HG02870 (cell line): ENCODE data around the gene ZNF343.
"Not testable (repeated sequence)": the region's sequence is repeated elsewhere in the genome, so short reads cannot be mapped to it uniquely, and the experiment has no call there.

Experiments used
- ATAC-seq: cut with Tn5 transposase; IDR thresholded peaks from one replicate; pipeline ENCODE4 v1.9.1; 2021; ENCODE audit warnings: mild to moderate bottlenecking, moderate library complexity; ENCODE audit not compliant: unreplicated experiment

The ZNF343 gene

DNA sequence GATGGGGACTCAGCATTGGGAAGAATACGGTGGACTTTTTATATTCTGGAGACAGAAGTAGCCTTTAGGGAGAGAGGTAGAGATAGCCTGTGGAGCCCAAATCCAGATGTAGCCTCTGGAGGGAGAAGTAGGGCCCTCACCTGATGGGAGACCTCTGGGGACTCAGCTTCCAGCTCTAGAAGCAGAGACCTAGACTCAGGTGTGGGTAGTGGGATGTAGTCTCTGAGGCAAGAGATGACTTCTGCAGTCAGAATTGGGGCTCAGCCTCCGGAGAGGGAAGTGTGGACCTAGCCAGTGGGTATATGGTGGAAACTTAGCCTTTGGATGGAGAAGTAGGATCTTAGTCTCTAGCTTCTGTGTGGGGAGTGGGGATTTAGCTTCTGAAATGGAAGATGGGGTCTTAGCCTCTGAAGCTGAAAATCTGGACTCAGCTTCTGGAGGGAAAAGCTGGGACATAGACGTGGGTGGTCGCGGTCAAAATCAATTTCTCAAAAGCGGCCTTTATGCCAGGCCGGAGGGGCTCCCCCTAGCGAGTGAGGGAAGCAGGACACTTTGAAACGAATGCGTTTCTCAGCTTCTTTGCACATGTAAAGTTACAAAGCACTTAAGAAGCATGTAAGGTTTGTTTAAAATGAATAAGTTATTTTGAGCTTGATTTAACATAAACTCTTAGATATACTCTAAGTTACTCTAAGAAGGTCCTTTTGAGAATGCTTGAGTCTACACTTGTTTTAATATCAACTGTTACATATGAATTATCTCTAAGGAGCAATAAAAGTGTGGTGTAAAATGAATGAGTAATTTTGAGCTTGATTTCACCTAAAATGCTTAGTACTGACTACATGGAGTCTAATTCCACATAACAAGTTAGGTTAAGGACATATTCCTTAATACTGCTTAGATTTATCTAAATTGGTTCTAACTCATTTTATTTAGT lies 12.9 kb upstream of the ZNF343 start:
- no peak for ATAC-seq

DNA sequence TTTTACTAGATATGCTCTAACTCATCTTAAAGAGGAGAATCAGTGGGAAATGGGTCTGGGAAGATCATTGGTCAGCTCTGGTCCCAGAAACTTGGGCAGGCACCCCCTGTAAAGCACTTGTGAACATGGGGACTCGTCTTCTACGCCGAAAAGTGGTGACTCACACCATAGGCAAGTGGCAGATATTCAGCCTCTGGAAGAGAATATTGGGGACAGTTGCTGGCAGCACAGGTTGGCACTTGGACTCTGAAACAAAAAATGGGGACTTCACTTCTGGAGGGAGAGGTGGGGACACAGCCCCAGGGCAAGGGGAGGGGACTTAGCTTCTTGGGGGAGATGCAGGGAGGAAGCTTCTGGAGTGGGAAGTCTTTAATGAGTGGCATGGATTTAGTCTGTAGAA lies 11.9 kb upstream of the ZNF343 start:
- ATAC-seq: no peak

DNA sequence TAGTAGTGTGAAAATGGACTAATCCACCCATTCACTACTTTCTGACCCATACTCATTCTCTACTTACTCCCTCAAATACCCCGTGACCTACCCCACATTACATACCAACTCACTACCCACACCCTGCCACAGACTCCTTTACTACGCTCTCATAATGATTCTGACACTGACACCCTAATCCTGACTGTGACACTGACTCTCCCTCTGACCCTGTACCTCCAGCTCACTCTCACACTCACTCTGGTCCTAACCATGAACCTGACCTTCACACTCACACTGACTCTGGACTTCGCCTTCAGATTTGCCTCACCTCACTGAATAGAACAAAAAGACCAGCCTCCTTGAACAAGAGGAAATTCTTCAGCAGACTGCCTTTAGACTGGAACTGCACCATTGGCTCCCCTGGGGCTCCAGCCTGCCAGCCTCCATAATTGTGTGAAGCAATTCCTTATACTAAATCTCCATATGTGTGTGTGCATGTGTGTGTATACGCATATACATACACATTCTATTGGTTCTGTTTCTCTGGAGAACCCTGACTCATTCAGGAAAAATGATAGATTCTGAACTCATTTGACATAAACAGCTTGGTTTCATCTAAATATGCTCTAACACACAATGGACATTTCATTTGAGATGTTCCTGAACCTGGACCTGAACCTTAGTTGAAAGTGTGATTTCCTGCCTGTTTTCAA lies 10.5 kb upstream of the ZNF343 start:
- ATAC-seq: no peak

DNA sequence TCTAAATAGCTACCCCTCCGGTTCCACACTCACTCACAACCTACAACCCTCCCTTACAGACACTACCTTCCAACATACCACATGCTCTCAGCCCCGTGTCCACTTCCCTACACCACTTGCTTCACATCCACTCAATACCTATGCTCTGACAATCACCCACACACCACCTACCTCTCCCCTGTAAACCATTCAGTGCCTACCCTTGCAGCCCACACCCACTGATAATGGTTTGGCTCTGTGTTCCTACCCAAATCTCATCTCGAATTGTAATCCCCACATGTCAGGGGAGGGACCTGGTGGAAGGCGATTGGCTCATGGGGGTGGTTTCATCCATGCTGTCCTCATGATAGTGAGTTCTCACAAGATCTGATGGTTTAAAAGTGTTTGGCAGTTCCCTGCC lies 9.8 kb upstream of the ZNF343 start:
- ATAC-seq: no peak

DNA sequence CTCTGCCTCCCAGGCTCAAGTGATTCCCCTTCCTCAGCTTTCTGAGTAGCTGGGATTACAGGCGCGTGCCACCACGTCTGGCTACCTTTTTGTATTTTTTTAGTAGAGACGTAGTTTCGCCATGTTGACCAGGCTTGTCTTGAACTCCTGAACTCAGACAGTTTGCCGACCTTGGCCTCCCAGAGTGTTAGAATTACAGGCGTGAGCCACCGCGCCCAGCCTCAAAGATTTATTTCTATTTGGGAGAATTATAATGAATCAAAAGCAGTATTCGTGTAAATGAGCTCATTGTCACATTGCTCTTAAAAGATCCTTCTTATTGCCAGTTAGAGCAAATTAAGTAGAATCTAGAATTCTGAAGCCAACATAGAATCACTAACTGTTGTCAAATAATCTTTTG lies 9.4 kb upstream of the ZNF343 start:
- no peak for ATAC-seq

DNA sequence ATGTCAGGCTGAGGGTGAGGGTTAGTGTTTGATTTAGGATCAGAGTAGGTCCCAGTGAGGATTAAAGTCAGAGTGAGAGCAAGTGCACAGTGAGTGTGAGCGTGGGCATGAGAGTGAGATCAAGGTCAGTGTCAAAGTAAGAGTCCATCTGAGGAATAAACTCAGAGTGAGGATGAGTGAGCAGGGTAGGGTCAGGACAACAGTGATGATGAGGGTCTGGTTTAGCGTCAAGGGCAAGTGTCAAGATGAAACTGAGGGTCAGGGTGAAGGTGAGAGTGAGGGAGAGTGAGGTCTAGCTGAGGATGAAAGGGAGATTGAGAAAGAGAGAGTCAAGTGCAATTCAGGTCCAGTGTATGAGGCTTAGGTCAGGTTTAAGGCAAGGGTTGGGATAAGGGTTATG lies 7.7 kb upstream of the ZNF343 start:
- ATAC-seq: no peak

DNA sequence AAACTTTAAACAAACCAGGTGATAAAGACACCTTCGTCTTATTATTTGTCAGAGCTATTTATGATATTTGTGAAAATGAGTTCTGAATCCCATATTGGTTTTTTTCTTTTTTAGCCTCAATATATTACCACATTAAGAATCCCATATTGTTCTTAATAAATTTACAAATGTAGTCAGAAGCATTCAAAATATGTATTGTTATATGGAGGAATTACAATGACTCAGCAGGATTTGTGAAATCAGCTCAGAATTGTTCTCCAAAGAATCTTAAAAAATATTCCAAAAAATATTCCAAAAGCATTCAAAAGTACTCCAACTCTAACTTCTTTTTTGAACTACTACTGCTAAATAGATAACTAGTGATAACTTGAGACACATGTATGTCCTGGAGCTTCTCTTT lies 6.5 kb upstream of the ZNF343 start:
- no peak for ATAC-seq

DNA sequence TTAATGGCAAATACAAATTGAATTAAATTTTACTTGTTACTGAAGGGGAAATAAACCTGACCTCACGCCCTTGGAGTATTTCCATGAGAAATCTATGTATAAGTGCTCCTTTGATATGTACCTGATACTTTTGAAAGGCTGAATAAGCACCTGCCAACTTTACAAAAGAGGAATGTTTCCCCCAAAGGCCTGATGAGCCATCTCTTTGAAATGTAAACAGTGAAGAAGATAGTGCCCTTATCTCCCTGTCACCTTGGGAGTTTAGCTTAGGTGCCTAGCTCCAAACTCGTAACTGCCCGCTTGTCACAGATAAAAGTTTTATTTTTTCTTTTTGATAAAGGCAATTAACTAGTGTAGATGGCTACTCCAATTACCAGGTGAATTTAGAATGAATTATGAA lies 1.1 kb upstream of the ZNF343 start:
- ATAC-seq: no peak

DNA sequence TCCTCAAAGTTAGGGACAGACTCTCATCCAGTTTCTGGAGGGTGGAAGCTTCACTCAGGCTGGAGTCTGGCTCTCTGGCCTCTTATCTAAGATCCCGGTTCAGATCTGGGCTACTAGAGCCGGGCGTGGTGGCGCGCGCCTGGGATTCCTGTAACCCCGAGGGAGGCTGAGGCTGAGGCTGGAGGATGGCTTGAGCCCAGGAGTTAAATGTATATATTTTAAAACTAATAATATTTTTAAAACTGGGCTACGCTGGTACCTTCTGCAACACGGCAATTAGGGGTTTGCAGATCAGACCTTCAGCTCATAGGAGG lies 710 bp upstream of the ZNF343 start:
- ATAC-seq: no peak

DNA sequence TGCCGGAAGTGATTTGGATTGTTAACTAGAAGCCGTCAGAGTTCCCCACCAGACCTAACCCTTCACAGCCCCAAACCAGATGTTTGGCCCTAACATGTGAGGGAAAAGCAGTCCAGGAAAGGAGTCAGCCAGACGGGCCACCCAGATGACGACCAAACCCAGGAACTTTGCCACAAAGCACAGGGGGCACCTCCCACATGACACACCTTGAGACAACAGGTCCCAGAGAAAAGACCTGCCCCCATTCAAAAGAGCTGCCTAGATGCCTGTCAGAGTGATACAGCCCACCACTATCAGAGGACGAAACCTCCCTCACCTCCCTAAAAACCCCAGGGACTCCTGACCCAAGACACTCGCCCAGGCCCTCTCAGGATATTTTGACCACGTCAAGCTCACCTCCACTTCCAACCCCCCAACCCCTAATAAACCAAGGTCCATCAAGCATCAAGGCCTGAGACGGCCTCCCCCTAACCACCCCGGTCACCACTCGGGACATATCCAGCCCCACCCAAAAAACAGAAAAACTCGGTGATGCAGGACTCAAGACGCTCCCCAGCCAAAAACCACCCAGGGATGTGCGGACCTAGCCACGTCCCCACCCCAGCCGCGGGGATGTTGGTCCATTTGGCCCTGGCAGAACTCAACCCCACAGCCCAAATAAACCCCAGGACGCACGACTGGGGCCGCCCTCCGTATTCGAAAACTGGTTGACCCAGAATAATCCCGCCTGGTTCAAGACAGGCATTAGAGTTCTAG lies 662 bp downstream of the ZNF343 start:
- no peak for ATAC-seq

DNA sequence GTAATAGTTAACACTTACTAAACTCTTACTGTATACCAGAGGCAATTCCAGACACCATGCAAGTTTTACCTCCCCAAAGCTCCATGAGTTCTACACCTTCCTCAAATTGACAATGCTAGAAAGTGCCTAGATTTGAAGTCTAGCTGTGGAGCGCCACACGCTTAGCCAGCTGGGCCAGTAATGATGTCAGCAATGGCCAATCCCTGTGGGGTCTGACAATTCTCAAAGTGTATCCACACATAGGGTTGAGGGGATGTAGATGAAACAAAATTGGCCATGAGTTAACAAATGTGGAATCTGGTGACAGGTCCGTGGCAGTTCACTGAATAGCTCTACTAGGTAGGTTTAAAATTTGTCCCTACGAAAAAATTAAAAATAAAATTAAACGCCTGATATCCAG lies 1.3 kb downstream of the ZNF343 start:
- no peak for ATAC-seq

DNA sequence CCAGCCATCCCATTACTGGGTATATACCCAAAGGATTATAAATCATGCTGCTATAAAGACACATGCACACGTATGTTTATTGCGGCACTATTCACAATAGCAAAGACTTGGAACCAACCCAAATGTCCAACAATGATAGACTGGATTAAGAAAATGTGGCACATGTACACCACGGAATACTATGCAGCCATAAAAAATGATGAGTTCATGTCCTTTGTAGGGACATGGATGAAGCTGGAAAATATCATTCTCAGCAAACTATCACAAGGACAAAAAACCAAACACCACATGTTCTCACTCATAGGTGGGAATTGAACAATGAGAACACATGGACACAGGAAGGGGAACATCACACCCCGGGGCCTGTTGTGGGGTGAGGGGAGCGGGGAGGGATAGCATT lies 2.3 kb downstream of the ZNF343 start:
- ATAC-seq: not testable (repeated sequence)

DNA sequence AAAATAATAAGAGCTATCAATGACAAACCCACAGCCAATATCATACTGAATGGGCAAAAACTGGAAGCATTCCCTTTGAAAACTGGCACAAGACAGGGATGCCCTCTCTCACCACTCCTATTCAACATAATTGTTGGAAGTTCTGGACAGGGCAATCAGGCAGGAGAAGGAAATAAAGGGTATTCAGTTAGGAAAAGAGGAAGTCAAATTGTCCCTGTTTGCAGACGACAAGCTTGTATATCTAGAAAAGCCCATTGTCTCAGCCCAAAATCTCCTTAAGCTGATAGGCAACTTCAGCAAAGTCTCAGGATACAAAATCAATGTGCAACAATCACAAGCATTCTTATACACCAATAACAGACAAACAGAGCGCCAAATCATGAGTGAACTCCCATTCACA lies 3.9 kb downstream of the ZNF343 start:
- ATAC-seq: not testable (repeated sequence)

DNA sequence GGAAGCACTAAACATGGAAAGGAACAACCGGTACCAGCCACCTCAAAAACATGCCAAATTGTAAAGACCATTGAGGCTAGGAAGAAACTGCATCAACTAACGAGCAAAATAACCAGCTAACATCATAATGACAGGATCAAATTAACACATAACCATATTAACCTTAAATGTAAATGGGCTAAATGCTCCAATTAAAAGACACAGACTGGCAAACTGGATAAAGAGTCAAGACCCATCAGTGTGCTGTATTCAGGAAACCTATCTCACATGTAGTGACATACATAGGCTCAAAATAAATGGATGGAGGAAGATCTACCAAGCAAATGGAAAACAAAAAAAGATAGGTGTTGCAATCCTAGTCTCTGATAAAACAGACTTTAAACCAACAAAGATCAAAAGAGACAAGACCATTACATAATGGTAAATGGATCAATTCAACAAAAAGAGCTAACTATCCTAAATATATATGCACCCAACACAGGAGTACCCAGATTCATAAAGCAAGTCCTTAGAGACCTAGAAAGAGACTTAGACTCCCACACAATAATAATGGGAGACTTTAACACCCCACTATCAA lies 5.8 kb downstream of the ZNF343 start:
- ATAC-seq: not testable (repeated sequence)

DNA sequence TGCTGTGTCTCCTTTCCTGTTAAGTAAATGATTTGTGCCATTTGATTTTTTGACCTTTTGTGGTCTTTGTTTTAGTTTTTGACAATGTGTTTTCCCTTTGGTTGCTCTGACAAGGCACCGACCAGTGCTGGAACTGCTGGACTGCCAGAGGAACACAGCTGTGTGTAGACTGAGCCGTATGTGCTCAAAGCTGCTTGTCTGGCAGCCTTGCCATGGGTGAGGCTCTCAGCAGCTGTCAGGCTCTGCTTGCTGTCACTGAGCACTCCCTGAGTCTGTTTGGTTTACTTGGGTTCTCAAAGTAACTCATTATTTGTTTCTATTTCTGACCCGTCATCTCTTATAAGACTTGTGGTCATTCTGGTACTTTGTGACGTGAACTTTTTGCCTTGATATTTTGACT lies 23.1 kb downstream of the ZNF343 start:
- ATAC-seq: no peak

DNA sequence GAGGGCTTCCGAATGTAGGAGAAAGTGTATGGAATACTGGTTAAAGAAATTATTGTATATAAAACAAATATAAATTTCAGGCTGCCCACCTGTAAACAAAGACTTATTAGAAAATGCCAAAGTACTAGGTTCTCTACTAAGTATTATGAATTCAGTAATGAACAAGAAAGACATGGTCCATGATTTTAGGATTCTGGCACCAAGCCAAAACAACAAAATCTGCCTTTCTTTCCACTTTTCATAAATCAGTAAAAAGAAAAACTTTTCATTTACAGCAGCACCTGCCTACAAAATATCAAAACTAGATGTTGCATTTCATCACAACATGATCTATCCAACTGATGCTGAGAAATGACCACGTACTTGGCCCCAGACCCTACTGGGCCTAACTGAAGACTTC lies 23.6 kb downstream of the ZNF343 start:
- no peak for ATAC-seq

DNA sequence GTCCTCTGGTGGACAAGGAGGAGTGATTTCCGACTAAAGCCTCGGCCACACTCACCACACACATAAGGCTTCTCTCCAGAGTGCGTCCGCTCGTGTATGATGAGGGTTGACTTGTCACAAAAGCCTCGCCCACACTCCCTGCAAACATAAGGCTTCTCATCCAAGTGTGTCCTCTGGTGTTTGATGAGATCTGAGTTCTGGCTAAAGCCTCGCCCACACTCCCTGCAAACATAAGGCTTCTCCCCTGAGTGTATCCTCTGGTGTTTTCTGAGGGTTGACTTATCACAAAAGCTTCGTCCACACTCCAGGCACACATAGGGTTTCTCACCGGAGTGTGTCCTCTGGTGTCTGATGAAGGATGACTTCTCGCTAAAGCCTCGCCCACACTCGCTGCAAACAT lies 25.2 kb downstream of the ZNF343 start:
- no peak for ATAC-seq

DNA sequence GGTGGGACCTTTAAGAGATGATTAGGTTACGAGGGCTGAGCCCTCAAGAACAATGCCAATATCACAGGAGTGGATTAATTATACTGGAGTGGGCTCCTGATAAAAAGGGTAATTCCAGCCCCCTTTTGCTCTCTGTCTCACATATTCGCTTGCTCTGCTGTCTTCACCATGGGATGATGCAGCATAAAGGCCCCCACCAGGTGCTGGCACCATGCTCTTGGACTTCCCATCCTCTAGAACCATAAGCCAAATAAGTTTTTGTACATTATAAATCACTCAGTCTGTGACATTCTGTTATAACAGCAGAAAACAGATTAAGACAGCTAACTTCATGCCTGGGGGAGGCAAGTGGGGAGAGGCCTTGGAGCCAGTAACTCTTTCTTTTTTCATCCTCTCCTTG lies 28.3 kb downstream of the ZNF343 start:
- no peak for ATAC-seq

DNA sequence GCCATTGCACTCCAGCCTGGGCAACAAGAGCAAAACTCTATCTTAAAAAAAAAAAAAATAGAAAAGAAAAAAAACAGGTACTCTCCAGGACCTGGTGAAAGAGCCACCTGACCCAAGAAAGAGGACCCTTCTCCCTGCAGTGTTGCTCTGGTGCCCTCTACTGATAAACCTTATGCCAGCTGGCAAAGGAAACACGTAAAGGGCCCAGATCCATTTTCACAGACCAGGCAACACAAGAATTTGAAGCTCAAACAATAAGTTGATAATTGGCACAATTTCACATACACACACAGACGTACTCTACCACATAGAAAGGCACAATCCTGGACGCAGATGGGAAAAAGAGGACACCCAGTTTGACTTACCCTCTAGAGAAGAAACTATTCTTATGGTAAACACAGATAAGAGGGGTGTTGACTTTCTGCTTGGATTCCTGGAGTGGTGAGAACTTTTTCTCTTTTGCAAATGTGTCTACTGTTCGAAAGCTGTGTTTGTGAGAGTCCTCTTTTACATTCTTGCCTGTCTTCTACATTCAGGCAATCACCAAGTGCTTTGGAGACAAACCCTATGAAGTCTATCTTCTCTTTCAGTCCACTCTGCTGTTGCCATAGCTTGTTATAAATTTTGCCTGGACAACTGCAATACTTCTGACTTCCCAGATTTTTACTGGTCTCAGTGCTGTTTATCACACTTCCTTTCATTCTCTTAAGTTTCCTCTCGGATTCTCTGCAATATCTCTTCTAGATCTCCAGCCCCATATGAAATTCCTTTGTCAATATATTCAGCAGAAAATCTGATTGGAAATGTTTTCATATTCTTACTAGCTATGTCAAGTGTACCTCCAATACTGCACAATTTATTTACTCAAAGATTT lies 31.7 kb downstream of the ZNF343 start:
- ATAC-seq: no peak
